ENCODE data around the gene TMEM168.

TMEM168 gene

GRCh38 chr7:112726076-112726475, 64.1 kb downstream of the TMEM168 start:
- no peak for DNase-seq (ENCODE audit: low read depth)
- H3K4me3 ChIP-seq (ENCODE audit: low read length), result no peak overlapping the region

GRCh38 chr7:112723416-112723815, 66.8 kb downstream of the TMEM168 start:
- no peak for TF ChIP-seq CTCF (IDR thresholded peaks at IDR 0.05; ENCODE audit: insufficient read depth, low read depth, low read length, missing control alignments)
- H3K4me3 ChIP-seq (ENCODE audit: low read length), result no peak overlapping the region
- peak; percentile 38 for DNase-seq (ENCODE audit: low read depth)

More at GRCh38 chr7:112726076-112726475, 64.1 kb downstream of the TMEM168 start:
- no peak for TF ChIP-seq CTCF (IDR thresholded peaks at IDR 0.05; ENCODE audit: insufficient read depth, low read depth, low read length, missing control alignments)

- H3K4me3 ChIP-seq (ENCODE audit: low read length), result no peak overlapping the region
- no peak for DNase-seq (ENCODE audit: low read depth)
- no peak for TF ChIP-seq CTCF (IDR thresholded peaks at IDR 0.05; ENCODE audit: insufficient read depth, low read depth, low read length, missing control alignments)
Observed at GRCh38 chr7:112721366-112721765, 68.8 kb downstream of the TMEM168 start.

- DNase-seq (ENCODE audit: low read depth), result no peak
- no peak overlapping the region for H3K4me3 ChIP-seq (ENCODE audit: low read length)
- TF ChIP-seq CTCF (IDR thresholded peaks at IDR 0.05; ENCODE audit: insufficient read depth, low read depth, low read length, missing control alignments), result no peak
Observed at GRCh38 chr7:112715525-112715924, 74.7 kb downstream of the TMEM168 start.

GRCh38 chr7:112714917-112715316, 75.3 kb downstream of the TMEM168 start:
- no peak for DNase-seq (ENCODE audit: low read depth)
- H3K4me3 ChIP-seq (ENCODE audit: low read length), result no peak overlapping the region
- TF ChIP-seq CTCF (IDR thresholded peaks at IDR 0.05; ENCODE audit: insufficient read depth, low read depth, low read length, missing control alignments), result no peak

All from epithelial cell of esophagus (primary cell).